COLO668 (cell line): ENCODE data around the gene CRNN.
A peak's percentile ranks its signal among the peaks of the same experiment; 100 is the strongest.

Experiments used
- DNase-seq: peaks from one replicate; lab custom pipeline; 2025; ENCODE audit not compliant: unreplicated experiment; lab: John Stamatoyannopoulos, UW

The CRNN gene

DNA sequence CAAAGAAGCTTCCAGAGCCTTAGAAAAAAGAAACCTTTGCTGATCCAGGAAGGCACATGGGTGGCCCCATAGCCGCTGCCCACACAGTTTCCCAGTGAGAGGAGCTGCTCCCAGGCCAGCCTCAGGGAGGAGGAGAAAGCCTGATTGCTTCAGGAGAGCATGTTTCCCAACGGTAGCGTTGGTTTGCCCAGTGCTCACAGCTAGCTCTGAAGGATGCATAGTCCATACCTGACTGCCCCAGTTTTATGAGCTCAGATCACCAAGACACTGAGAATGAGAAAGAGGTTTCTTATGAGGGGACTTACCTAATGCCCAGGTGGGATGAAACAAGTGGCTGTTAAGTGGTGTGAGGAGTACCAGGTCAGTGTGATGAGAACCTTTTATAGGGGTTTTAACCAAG, at the start of gene CRNN:
Gene CRNN, minus strand, starts transcription at position 355 of the 400 bp plus-strand sequence. CDS start 2,030 bp downstream, outside the sequence.
- DNase-seq, result no peak

DNA sequence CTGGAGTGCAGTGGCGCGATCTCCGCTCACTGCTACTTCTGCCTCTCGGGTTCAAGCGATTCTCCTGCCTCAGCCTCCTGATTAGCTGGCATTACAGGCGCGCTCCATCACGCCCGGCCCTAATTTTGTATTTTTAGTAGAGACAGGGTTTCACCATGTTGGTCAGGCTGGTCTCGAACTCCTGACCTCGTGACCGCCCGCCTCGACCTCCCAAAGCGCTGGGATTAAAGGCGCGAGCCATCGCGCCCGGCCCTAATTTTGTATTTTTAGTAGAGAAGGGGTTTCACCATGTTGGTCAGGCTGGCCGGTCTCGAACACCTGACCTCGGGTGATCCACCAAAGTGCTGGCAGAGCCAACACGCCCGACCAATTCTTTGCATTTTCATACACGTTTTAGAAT, 48.6 kb upstream of the CRNN start:
- no peak for DNase-seq

DNA sequence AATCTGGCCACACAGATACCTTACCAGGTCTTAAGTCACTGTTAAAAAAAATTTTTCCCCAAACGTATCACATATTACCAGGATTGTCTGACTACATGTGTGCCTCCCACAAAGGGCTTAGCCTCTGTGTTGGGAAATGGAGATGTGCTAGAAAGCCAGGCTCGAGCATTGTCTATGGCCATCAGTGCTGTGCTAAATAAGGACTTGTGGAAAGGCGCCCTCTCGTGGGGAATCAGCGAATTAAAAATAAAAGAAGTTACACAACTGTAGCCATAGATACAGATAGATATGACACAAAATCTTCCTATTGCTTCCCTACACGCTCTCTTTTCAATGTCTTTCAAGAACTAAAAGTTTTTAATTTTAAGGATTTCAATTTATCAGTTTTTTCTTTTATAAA, 47.5 kb upstream of the CRNN start:
- peak; percentile 35 for DNase-seq

DNA sequence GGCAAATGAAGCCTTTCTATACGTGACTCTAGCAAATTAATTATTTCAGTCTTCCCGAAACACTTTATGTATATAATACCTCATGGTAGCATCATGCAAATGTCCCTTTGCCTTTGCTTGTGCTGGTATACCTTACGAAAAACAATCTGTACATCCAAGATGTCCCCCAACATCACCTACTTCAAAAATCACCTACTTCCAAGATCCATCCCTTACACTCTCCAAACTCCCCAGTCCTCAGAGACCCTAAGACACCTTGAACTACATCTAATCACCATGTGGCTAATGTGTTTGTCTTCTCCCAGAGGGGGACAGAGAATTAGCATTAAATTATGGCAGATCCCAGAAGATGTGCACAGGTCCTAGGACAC, 46.5 kb upstream of the CRNN start:
- no peak for DNase-seq

DNA sequence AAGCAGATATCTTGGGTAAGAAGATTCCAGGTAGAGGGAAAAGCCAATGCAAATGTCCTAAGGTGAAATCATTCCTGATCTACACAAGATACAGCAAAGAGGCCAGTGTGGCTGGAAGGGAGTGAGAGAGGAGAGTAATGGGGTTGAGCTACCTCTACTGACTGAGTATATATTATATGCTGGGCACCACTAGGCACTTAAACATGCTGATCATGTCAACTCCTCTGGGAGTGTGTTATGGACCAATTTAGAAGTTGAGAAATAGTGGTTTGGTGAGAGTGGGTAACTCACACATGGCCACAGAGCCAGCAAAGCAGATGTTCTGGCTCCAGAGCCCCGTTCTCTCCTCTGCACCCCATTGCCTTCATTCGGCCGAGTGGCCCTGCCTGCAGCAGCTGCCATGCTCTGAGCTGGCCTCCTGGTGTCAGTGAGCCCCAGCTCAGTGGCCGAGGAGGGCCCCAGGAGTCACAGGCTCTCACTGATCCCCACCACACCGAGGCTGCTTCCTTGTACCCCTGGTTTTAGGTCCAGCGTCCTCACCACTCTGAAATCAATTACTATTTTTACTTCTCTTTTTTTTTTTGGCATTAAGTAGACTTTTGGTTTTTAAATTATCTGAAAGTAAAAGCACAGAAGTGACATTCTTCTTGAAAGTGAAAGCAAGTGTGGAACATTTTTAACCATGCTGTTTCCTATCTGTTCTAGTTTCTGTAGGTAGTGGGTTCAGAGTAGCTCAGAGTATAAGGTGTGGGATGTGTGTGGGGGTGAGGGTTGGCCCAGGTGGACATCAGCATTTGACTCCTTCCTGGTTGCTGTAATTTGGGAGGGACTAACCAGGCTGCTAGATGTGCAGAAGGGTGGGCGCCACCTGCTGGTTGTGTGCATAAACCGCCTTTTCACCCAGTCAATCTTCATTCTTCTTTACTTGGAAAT, 45.8 kb upstream of the CRNN start:
- DNase-seq, result peak; percentile 47

DNA sequence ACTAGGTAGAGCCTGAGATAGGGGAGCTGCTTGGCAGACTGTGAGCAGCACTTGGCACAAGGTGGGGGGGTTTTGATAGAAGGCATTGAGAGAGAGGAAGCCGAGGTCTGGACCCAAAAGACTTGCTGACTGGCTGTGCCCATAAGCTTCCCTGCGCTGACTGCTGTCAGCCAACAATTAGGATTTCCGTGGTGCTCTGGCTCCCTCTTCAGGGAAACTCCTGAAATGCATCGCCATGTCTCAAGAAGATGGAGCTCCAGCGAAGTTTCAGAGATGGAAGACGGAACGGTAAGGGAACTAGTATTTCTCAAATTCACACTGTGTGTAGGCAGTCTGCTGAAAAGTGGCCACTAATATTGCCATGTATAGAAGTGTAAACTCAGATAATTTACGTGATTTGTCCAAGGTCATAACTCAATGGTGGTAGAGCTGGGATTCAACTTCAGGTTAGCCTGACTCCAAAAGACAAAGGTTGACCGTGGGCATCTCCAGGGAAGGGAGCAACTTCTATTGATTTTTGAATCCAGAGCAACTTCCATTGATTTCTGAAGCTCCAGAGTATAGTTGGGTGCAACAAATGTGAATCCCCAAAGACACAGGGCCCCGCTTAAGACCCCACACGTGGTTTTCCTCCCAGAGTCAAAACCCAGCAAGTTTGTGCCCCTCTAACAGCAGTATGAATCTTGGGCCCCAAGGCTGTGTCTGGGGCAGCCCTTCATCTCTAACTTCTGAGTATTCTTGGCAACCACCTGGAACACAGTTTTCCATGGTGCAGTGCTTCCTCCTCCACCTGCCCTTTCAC, 44.5 kb upstream of the CRNN start:
- peak; percentile 55 for DNase-seq

DNA sequence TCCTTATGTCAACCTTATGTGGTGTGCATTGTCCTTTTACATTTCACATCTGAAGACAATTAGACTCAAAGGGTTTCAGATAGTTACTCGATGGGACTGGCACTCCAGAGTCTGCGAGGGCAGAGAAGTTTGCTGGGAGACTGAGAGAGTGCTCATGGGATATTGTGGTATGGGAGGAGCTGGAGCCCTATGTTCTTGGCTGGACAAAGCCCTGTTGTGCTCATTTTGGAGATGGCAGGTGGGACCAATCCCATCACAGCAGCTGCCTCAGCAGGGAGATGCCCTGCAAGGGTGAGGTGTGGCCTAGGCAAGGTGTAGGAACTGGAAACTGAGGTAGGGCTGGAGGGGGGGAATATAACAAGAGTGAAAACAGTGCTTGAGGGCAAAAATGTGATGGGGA, 43.5 kb upstream of the CRNN start:
- no peak for DNase-seq

DNA sequence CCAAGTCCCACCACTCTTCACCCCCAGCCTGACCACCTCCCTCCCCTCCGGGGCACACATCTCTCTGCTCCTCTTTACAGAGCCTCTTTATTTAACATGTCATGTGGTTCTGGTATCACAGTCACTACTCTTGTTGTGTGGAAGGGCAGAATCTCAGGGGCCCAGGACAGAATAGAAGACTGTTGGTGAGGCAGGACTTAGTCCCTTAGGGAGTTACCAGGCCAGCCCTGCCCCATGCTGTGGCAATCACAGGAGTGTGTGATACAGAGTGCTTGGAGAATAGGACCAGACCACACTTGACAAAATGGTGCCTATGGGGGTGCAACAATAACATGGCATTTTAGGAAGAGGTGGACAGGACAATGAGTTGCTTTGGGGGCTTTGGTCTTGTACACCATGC, 43.0 kb upstream of the CRNN start:
- DNase-seq, result no peak

DNA sequence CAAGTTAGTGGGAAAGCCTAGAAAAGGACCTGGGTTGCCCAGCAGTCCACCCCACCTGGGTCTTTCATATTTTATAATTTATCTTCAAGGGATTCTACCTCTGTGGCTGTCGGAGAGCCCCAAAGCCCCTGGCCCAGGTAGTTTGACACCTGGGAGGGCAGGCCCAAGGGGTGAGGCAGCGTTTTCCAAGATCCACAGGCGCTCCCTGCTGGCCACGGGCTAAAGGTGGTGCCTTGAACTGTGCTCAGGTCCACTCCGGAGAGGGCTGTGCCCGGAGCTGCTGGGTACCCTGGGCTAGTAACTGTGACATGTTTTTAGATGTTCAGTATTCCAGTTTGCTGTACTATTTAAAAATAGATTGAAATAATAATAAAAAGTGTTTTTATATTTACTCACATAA, 37.2 kb upstream of the CRNN start:
- DNase-seq, result no peak

DNA sequence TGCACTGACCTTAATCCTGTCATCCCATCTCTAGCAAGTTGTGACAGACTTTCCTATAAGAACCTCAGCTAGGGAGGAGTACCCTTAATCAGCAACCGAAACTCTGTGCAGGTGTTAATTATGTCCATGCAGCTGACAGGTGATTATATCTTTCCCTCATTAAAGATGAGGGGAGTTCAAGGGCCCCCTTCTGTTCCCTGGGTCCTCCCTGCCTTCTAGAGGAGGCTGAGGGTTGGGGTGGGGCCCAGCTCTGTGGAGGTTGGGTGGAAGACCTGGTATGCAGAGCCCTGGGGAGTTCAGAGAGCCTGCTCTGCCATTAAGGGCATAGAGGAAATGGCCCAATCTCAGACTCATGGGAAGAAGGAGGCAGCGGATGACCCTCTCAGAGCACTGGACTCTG, 35.6 kb upstream of the CRNN start:
- no peak for DNase-seq

DNA sequence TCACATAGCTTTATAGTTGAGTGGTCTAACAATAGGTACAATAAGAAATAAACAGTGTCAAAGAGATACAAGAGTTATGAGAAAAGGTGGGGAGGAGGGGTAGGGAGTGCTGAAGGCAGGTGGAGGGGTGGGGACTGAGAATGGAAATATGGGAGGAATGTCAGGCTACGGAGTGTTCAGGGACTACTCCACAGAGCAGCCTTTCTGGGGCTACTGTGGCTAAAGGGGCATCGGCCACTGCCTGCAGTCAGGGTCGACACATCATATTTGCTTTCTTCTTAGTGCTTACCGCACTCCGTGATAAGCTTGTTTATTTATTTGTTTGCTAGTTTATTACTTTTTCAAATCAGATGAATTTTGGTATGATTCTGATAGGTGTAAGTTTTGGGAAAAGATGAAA, 34.4 kb upstream of the CRNN start:
- no peak for DNase-seq

DNA sequence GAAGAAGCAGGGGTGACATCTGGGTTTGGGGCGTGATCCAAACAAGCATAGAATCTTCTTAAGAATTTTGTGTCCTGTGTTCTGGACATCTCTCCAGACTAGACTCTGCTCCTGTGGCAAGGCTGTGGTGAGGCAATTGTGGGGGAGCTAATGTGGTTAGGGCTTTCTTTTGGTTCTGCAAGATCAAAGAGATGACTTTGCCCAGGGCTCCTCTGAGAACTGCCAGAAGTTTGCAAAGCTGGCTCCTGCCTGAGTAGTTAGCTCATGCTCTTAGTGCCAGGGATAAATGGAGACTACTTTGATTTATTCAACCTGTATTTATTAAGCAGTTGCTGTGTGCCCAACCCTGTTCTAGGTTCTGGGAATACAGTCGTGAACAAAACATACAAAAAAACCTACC, 34.0 kb upstream of the CRNN start:
- DNase-seq, result no peak

DNA sequence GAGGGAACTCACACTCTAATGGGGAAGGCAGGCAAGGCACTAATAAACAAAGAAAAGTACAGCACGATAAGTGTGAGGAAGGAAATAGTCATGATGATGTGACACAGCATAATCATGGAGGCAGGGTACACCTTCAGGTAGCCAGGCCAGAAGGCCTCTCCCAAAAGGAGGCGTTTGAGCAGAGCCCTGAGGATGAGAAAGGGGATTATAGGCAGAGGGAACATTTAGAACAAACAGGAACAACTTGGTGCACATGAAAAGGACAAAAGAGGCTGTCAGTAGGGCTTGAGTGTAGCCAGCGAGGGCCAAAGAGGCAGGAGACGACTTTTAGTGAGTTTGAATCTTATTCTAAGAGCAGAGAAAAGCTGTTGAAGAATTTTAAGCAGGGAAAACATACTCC, 33.4 kb upstream of the CRNN start:
- no peak for DNase-seq

DNA sequence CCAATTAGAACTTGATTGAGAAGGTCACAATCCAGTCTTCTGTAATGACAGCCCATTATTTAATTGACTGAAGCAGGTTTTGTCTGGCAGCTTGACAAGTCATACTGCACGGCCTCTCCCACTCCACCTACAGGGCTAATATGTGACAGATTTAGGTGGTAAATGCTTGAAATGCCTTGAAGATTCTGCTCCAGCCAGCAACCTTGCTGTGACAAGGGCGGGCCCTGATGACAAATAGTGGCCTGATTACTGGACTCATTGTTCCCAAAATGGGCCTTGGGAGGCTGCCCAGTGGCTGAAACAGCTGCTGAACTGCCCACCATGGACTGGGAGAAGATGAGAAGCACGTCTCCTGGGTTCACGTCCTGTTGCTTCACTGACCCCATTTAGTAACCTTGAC, 30.0 kb upstream of the CRNN start:
- DNase-seq, result no peak

DNA sequence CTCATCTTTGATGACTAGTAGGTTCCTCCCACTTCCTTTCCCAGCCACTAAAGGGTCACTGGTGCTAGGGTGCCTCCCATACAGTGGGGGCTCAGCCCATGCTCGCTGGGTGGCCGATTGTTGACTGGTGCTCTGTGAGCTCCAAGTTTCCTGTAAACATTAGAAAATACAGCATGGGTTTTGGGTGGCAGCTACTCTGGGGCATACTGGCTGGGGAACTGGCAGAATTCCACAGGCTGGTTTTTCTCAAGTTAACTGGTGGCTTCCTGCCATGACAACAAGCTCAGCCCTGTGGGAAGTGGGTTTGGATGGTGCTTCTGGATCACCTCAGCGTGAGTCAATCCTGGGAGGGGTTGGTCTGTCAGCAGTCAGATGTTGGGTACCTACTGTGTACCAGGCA, 28.7 kb upstream of the CRNN start:
- DNase-seq, result no peak

DNA sequence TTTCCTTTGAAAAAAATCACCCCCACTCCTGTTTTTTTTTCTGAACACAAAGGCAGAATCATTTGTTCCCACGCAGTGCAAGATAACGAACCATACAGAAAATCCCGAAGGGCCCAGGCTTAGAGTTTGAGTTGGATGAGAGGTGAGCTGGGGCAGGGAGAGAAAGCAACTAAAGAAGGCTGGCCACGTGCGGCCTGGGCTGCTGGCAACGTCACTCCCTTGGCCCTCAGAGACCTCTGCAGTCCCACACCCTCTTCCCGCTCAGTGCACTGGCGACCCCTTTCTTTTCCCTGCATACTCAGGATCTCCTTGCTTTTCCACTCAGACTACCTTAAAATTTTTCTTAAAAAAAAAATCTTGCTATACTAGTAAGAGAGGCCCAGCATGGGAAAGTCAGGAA, 28.2 kb upstream of the CRNN start:
- DNase-seq, result no peak

DNA sequence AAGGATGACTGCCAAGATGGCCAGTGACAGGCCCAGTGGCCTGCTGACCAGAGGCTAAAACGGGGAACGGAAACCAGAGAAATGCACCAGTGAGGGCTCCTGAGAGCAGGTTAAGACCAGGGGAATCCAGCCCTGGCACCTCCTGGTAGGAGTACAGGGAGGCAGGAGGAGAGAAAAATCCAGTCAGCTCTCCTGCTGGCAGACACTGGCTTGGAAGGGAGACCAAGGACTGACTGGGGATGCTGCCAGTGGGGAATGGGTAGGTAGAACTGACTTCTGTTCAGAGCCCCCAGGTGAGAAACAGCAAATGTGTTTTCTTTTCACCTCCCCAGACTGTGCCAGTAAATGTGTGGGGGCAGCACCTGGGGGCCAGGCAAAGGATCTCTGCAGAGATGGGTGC, 27.7 kb upstream of the CRNN start:
- DNase-seq, result no peak

DNA sequence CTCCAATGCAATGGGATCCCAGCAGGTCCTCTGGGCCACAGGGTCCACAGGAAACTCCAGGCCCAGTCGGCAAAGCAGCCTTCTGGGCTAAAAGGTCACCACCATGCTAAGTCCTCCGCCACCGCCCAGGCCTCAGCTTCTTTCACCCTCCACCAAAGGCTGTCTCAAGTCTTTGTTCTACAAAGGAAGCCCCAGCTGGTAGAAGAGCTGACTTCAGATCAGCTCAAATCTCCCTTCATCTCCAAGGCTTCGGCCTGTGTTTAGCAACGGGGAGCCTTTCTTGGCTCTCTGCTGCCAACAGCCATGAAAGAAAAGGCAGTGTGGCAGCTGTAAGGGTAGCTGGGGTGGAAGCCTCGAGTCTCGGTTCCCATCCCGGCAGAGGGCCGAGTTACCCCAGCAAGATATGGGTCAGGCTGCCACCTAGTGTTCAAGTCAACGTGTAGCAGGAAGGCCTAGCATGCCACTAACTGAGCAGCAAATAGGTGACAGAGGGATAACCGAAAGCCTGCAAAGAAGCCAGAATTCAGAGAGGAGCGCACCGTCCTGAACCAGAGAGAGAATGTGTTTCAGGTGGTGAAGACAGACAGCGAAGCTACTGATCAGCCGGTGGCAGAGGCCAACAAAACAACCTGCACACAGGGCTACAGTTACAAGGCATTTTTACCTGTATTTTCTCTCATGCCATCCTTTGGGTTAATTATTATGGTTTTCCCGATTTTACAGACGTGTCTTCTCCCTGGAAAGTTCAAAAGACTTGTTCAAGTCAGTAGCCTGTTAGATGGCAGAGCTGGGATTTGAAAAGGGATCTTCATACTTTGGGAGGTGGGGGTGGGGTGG, 26.8 kb upstream of the CRNN start:
- peak; percentile 39 for DNase-seq

DNA sequence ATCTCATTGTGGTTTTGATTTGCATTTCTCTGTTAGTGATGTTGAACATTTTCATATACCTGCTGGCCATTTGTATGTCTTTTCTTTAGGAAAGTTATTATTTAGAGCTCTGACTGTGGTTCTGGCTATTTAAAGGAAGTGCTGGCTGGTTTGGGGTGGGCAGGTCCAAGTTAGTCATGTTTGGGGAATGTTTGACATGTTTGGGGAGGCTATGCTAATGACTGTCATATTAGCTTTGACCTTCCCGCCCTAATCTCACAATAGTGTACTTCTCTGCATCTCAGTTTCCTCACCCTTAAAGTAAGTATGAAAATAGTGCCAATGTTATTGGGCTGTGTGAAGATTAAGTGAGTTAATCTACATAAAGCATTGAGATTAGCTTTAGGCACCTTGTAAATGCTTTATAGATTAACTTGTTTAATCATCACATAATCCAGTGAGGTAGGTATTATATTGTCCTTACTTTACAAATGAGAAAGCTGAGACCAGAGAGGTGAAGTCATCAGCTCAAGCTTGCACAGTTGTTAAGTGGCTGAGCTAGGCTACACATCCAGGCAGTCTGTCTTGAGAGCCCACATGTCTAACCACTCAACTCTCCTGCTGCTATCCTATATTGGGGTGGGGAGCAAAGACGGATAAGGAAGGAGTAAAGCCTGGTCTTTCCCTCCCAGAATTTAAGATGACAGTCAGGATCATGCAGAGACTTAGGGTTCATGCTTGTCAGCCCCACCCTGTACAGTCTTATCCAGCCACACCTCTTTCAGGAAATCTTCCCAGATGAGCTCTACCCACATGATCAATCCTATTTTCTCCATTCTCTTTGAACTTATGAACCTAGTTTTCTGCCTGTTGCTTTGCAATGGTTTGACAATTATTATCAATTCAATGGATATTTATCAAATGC, 22.8 kb upstream of the CRNN start:
- DNase-seq, result no peak

DNA sequence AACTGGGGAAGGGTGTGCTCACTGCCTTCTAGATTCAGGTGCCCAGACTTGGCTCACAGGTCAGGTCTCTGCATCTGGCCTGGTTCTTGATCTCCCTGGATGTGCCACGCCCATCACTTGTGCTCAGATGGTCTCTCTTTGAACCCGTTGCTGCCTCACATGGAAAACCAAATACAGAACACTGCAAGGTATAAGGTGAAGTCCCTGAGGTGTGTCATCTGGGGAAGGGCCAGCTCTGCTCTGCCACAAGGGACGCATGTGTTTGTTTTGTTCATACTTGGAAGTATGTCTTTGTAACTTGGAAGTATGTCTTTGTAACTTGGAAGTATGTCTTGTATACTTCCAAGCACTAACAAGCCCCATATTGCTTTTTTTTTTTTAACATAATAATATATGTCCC, 13.4 kb upstream of the CRNN start:
- DNase-seq, result no peak
